SK-N-SH treated with all-trans-retinoic acid at 6 μM for 48 hours (cell line): ENCODE measurements around the gene TCP10L.

Experiments used
- ARNTL ChIP-seq: fragments of 450-650 bp; formaldehyde crosslinking; IDR thresholded peaks from 2 replicates; pipeline ENCODE4 v1.5.0; 2020; ENCODE audit warnings: low read depth, mild to moderate bottlenecking, moderate library complexity, borderline replicate concordance
- BACH2 ChIP-seq: fragments of 250-450 bp; sonication (Bioruptor Pico); IDR thresholded peaks from 2 replicates; pipeline ENCODE4 v1.9.0; 2021; ENCODE audit warnings: mild to moderate bottlenecking, borderline replicate concordance
- CREB5 ChIP-seq: fragments of 250-450 bp; sonication (Bioruptor Pico); IDR thresholded peaks from 2 replicates; pipeline ENCODE4 v1.5.1; 2020; ENCODE audit warnings: low read depth, mild to moderate bottlenecking, moderate library complexity
- CSRNP3 ChIP-seq: fragments of 250-450 bp; sonication (Bioruptor Pico); IDR thresholded peaks from 2 replicates; pipeline ENCODE4 v1.5.1; 2021; ENCODE audit warnings: mild to moderate bottlenecking, moderate library complexity
- ESRRG ChIP-seq: fragments of 250-450 bp; sonication (Bioruptor Pico); IDR thresholded peaks from 2 replicates; pipeline ENCODE4 v1.6.1; 2021; ENCODE audit warnings: mild to moderate bottlenecking
- OSR1 ChIP-seq: fragments of 250-450 bp; sonication (Bioruptor Pico); IDR thresholded peaks from 2 replicates; pipeline ENCODE4 v1.8.0; 2022; ENCODE audit warnings: moderate library complexity, mild to moderate bottlenecking, inconsistent platforms
- PATZ1 ChIP-seq: fragments of 250-450 bp; sonication (Bioruptor Pico); IDR thresholded peaks from 2 replicates; pipeline ENCODE4 v1.8.0; 2020; ENCODE audit warnings: mild to moderate bottlenecking, moderate library complexity, borderline replicate concordance
- POU6F1 ChIP-seq: fragments of 250-450 bp; sonication (Bioruptor Pico); IDR thresholded peaks from 2 replicates; pipeline ENCODE4 v1.8.0; 2021; ENCODE audit warnings: low read depth, mild to moderate bottlenecking, moderate library complexity, borderline replicate concordance
- PPARA ChIP-seq: fragments of 250-450 bp; sonication (Bioruptor Pico); IDR thresholded peaks from 2 replicates; pipeline ENCODE4 v1.5.0; 2020; ENCODE audit warnings: mild to moderate bottlenecking, borderline replicate concordance
- RARB ChIP-seq: fragments of 250-450 bp; sonication (Bioruptor Pico); IDR thresholded peaks from 2 replicates; pipeline ENCODE4 v1.8.0; 2021; ENCODE audit warnings: mild to moderate bottlenecking, moderate library complexity
- SNAI2 ChIP-seq: fragments of 250-450 bp; sonication (Bioruptor Pico); IDR thresholded peaks from 2 replicates; pipeline ENCODE4 v1.5.0; 2020; ENCODE audit warnings: mild to moderate bottlenecking, moderate library complexity
- TCF4 ChIP-seq: fragments of 250-450 bp; sonication (Bioruptor Pico); IDR thresholded peaks from 2 replicates; pipeline ENCODE4 v1.8.0; 2021; ENCODE audit warnings: mild to moderate bottlenecking, moderate library complexity, borderline replicate concordance
- ZC3H10 ChIP-seq: fragments of 250-450 bp; sonication (Bioruptor Pico); IDR thresholded peaks from 2 replicates; pipeline ENCODE4 v1.5.1; 2021; ENCODE audit warnings: mild to moderate bottlenecking, moderate library complexity
- ZFP30 ChIP-seq: fragments of 450-650 bp; formaldehyde crosslinking; IDR thresholded peaks from 2 replicates; pipeline ENCODE4 v1.5.0; 2022; ENCODE audit warnings: mild to moderate bottlenecking, moderate library complexity

- TF ChIP-seq BACH2 (CRISPR knock-in tag) (no peak), PATZ1 (CRISPR knock-in tag) (no peak), OSR1 (no peak), ZFP30 (CRISPR knock-in tag) (no peak), CREB5 (CRISPR knock-in tag) (no peak), TCF4 (no peak), ARNTL (CRISPR knock-in tag) (no peak), POU6F1 (CRISPR knock-in tag) (no peak), ESRRG (CRISPR knock-in tag) (no peak), ZC3H10 (CRISPR knock-in tag) (no peak), PPARA (CRISPR knock-in tag) (no peak), SNAI2 (CRISPR knock-in tag) (no peak), RARB (CRISPR knock-in tag) (no peak), CSRNP3 (CRISPR knock-in tag) (no peak)
Measured at GRCh38 chr21:32581732-32582131, 3.6 kb downstream of the TCP10L start.
